ENCODE results near the gene TBC1D20.
"Not testable (repeated sequence)": the region's sequence is repeated elsewhere in the genome, so short reads cannot be mapped to it uniquely, and the experiment has no call there.

TBC1D20 gene, protein sequence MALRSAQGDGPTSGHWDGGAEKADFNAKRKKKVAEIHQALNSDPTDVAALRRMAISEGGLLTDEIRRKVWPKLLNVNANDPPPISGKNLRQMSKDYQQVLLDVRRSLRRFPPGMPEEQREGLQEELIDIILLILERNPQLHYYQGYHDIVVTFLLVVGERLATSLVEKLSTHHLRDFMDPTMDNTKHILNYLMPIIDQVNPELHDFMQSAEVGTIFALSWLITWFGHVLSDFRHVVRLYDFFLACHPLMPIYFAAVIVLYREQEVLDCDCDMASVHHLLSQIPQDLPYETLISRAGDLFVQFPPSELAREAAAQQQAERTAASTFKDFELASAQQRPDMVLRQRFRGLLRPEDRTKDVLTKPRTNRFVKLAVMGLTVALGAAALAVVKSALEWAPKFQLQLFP

DNA sequence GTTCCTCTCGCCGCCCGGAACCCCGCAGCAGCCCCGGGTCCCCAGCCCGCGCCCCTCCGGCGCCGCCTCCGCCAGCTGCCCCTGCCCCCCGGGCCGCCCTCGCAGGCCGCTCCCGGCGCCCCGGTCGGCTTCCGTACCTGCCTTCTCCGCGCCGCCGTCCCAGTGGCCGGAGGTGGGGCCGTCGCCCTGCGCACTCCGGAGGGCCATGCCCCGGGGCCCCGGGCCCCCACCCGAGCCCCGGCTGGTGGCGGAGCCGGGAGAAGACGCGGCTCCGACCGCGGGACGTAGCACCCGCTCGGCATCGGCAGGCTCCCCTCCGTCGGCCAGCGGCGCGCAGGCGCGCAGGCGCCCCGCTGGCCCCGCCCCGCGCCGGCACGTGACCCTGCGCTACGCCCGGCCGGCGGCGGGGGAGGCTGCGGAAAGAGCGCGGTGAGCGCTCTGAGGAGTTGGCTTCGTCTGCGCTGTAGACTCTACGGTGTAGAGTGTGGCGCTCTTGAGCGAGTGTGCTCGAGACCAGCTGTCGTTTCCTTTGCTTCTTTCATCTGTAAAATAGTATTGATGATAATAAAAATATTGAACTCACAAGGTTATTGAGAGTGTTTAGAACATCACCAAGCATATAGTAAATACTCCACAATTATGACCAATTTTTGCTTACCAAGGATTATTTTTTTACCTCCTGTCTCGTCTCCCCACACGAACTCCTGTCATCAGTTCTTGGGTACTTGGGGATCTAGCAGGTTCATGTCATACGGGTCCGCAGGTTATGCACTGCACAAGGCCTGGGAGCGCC is at the start of gene TBC1D20:
Gene TBC1D20 (minus strand): TSS at position 335 of the 793 bp plus-strand sequence. CDS start 128 bp downstream, at position 207.
- Histone ChIP-seq H3K36me3 (replicated peaks; ENCODE audit: low read depth, low read length) (peaks cover 3% of the 10 kb centered on the region), H3K27ac (ENCODE audit: low read length) (peak within 1 kb of the TSS; percentile 51), H3K79me2 (ENCODE audit: low read length) (peaks cover 48% of the 10 kb centered on the region), H3K9me3 (ENCODE audit: insufficient read depth, low read length) (peaks cover 3% of the 10 kb centered on the region; the same call in 1 of the 2 replicates), H3K4me1 (ENCODE audit: low read length) (peaks cover 17% of the 10 kb centered on the region), H3K27me3 (ENCODE audit: low read depth, low read length) (no peaks in the 10 kb centered on the region), H2AFZ (ENCODE audit: low read depth, low read length) (peak within 1 kb of the TSS; percentile 97), H4K20me1 (ENCODE audit: insufficient read depth, low read length) (peaks cover 32% of the 10 kb centered on the region), H3K9ac (ENCODE audit: low read length) (peak within 1 kb of the TSS; percentile 78), H3K4me3 (ENCODE audit: low read length) (peak within 1 kb of the TSS; percentile 85), H3K4me2 (ENCODE audit: low read length) (peak within 1 kb of the TSS; percentile 96)
- TF ChIP-seq, protein P1, sequence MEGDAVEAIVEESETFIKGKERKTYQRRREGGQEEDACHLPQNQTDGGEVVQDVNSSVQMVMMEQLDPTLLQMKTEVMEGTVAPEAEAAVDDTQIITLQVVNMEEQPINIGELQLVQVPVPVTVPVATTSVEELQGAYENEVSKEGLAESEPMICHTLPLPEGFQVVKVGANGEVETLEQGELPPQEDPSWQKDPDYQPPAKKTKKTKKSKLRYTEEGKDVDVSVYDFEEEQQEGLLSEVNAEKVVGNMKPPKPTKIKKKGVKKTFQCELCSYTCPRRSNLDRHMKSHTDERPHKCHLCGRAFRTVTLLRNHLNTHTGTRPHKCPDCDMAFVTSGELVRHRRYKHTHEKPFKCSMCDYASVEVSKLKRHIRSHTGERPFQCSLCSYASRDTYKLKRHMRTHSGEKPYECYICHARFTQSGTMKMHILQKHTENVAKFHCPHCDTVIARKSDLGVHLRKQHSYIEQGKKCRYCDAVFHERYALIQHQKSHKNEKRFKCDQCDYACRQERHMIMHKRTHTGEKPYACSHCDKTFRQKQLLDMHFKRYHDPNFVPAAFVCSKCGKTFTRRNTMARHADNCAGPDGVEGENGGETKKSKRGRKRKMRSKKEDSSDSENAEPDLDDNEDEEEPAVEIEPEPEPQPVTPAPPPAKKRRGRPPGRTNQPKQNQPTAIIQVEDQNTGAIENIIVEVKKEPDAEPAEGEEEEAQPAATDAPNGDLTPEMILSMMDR (IDR thresholded peaks at IDR 0.05; ENCODE audit: low read depth, low read length) = peak; percentile 39
- TF ChIP-seq EZH2phosphoT487 (IDR thresholded peaks at IDR 0.05; ENCODE audit: low read depth) = no peak

DNA sequence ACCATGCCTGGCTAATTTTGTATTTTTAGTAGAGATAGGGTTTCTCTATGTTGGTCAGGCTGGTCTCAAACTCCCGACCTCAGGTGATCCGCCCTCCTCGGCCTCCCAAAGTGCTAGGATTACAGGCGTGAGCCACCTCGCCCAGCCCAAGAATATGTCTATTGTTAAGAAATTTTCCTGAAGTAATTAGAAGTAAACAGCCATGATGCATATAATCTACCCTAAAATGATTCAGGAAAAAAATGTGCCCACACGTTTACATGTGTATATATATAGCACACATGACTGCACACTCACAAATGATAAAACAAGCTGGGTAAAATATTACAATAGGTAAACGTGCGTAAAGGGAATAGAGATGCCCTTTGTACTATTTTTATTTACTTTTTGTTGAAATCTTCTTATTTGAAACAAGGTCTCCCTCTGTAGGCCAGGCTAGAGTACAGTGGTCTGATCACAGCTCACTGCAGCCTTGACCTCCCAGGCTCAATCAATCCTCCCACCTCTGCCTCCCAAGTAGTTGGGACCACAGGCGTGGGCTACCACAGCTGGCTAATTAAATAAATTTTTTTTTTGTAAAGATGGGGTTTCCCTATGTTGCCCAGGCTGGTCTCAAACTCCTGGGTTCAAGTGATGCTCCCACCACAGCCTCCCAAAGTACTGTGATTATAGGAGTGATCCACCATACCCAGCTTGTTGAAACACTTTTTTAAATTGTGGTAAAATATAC is 48.2 kb upstream of the TBC1D20 start:
- not testable (repeated sequence) for H3K27me3 ChIP-seq (ENCODE audit: low read depth, low read length); H2AFZ ChIP-seq (ENCODE audit: low read depth, low read length); H3K9me3 ChIP-seq (ENCODE audit: insufficient read depth, low read length); H3K4me3 ChIP-seq (ENCODE audit: low read length); H3K27ac ChIP-seq (ENCODE audit: low read length); H3K4me2 ChIP-seq (ENCODE audit: low read length); H3K9ac ChIP-seq (ENCODE audit: low read length); H3K4me1 ChIP-seq (ENCODE audit: low read length)
- Histone ChIP-seq H4K20me1 (ENCODE audit: insufficient read depth, low read length) (peaks cover 90% of the 10 kb centered on the region), H3K79me2 (ENCODE audit: low read length) (peaks cover 96% of the 10 kb centered on the region), H3K36me3 (replicated peaks; ENCODE audit: low read depth, low read length) (peaks cover 46% of the 10 kb centered on the region)

DNA sequence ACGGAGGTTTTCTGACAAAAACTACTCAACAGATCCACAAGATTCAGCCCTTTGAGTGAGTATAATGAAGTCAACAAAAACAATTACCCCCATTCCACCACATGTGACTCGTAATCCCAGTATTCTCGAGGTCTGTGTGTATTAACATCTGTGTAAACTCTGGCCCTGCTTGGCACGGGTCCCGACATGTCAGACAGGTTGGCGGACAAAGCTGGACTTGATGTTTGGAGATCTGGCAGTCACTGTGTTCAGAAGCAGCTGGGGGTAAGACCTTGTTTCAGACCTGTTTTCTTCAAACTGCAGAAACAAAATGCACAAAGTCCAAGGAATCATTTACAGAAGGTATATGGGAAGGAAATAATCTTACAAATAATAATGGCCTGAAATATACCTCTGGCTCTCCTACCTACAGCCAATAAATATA is 46.0 kb upstream of the TBC1D20 start:
- Histone ChIP-seq H3K36me3 (replicated peaks; ENCODE audit: low read depth, low read length) (peaks cover 54% of the 10 kb centered on the region), H4K20me1 (ENCODE audit: insufficient read depth, low read length) (peaks cover 71% of the 10 kb centered on the region), H3K79me2 (ENCODE audit: low read length) (peaks cover 75% of the 10 kb centered on the region)
- not testable (repeated sequence) for H3K9ac ChIP-seq (ENCODE audit: low read length); H3K4me3 ChIP-seq (ENCODE audit: low read length); H3K4me2 ChIP-seq (ENCODE audit: low read length); H3K27ac ChIP-seq (ENCODE audit: low read length); H3K9me3 ChIP-seq (ENCODE audit: insufficient read depth, low read length); H3K27me3 ChIP-seq (ENCODE audit: low read depth, low read length); H3K4me1 ChIP-seq (ENCODE audit: low read length); H2AFZ ChIP-seq (ENCODE audit: low read depth, low read length)

DNA sequence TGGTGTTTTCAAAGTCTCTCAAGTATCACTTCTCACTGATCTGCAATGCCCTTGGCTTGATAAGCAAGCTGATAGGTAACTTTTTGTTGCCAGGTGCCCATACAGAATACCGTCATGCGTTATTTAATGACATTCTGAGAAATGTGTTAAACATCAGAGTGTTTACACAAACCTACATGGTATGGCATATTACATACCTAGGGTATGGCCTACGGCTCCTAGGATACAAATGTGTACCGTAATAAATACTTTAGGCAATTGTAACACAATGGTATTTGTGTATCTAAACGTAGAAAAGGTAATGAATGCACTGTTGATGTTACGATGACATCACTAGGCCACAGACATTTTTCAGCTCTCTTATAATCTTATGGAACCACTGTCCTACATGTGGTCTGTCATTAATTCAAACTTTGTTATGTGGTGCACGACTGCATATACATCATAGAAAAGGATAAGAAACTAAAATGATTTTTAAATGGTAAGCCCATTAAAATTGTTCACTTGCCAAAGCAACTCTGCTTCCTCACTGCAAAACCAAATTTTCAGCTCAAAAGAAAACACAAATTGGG is 45.5 kb upstream of the TBC1D20 start:
- no peak overlapping the region for H3K4me2 ChIP-seq (ENCODE audit: low read length)
- H3K4me1 ChIP-seq (ENCODE audit: low read length) = peaks cover 10% of the 10 kb centered on the region
- peaks cover 60% of the 10 kb centered on the region for H3K36me3 ChIP-seq (replicated peaks; ENCODE audit: low read depth, low read length)
- TF ChIP-seq, protein P1 (IDR thresholded peaks at IDR 0.05; ENCODE audit: low read depth, low read length) = no peak
- TF ChIP-seq EZH2phosphoT487 (IDR thresholded peaks at IDR 0.05; ENCODE audit: low read depth) = no peak
- no peak overlapping the region for H3K27ac ChIP-seq (ENCODE audit: low read length)
- H3K4me3 ChIP-seq (ENCODE audit: low read length) = no peak overlapping the region
- H3K9me3 ChIP-seq (ENCODE audit: insufficient read depth, low read length) = no peaks in the 10 kb centered on the region
- H3K79me2 ChIP-seq (ENCODE audit: low read length) = peaks cover 69% of the 10 kb centered on the region
- no peaks in the 10 kb centered on the region for H3K27me3 ChIP-seq (ENCODE audit: low read depth, low read length)
- peaks cover 71% of the 10 kb centered on the region for H4K20me1 ChIP-seq (ENCODE audit: insufficient read depth, low read length)
- no peak overlapping the region for H3K9ac ChIP-seq (ENCODE audit: low read length)
- no peak overlapping the region for H2AFZ ChIP-seq (ENCODE audit: low read depth, low read length)
